Measurements from ENCODE around the gene LRFN3.

DNA sequence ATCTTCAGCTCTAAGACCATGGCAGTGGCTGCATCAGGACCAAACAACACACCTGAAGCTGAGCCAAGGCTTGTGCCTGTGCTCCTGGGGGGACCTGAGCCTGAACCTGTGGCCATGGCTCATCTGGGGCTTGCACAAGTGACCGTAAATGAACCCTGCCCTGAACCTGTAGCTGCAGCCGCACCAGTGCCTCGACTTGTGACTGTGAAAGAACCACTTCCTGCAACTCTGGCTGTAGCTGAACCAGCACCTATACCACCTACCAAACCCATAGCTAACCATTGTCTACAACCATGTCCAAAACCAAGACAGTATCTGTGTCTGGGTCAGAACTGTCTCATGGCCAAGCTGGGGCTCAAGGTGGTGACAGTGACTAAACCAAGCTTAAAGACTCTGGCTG is 30.6 kb downstream of the LRFN3 start:
- TF ChIP-seq CREM (CRISPR knock-in tag; IDR thresholded peaks at IDR 0.05) (no peak), SP1 (CRISPR knock-in tag; conservative IDR thresholded peaks at IDR 0.05) (no peak), ESRRA (CRISPR knock-in tag; IDR thresholded peaks at IDR 0.05; ENCODE audit: borderline replicate concordance) (no peak), MAX (CRISPR knock-in tag; IDR thresholded peaks at IDR 0.05) (no peak), SMAD3 (CRISPR knock-in tag; IDR thresholded peaks at IDR 0.05; ENCODE audit: borderline replicate concordance) (no peak), IRF2 (CRISPR knock-in tag; IDR thresholded peaks at IDR 0.05; ENCODE audit: borderline replicate concordance, low read depth) (no peak), ATF2 (CRISPR knock-in tag; IDR thresholded peaks at IDR 0.05; ENCODE audit: borderline replicate concordance, low read depth) (no peak)
- TF ChIP-seq, protein P1, sequence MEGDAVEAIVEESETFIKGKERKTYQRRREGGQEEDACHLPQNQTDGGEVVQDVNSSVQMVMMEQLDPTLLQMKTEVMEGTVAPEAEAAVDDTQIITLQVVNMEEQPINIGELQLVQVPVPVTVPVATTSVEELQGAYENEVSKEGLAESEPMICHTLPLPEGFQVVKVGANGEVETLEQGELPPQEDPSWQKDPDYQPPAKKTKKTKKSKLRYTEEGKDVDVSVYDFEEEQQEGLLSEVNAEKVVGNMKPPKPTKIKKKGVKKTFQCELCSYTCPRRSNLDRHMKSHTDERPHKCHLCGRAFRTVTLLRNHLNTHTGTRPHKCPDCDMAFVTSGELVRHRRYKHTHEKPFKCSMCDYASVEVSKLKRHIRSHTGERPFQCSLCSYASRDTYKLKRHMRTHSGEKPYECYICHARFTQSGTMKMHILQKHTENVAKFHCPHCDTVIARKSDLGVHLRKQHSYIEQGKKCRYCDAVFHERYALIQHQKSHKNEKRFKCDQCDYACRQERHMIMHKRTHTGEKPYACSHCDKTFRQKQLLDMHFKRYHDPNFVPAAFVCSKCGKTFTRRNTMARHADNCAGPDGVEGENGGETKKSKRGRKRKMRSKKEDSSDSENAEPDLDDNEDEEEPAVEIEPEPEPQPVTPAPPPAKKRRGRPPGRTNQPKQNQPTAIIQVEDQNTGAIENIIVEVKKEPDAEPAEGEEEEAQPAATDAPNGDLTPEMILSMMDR (IDR thresholded peaks at IDR 0.05): no peak

Measured in WTC11 (cell line).